Muscle of leg (tissue), 11 donors: Measurements from ENCODE around the gene COX7A1. TPM values are rescaled to one million over a fixed set of nuclear protein-coding genes. Genes with fewer than 3 reads are reported as not detected.

Experiments used
- DNase-seq: peaks from one replicate; pipeline ENCODE4 v3.0.0; 2013
- H3K27ac ChIP-seq: one replicate; pipeline ENCODE4 v1.5.1; 2013; ENCODE audit warnings: mild to moderate bottlenecking, low read length, control low read depth
- H3K27me3 ChIP-seq: one replicate; pipeline ENCODE4 v1.6.1; 2013; ENCODE audit warnings: low read length; ENCODE audit not compliant: control insufficient read depth, insufficient read depth
- H3K36me3 ChIP-seq: one replicate; pipeline ENCODE4 v1.6.1; 2013; ENCODE audit warnings: low read length; ENCODE audit not compliant: control insufficient read depth, insufficient read depth
- H3K4me1 ChIP-seq: one replicate; pipeline ENCODE4 v1.6.1; 2013; ENCODE audit warnings: low read length; ENCODE audit not compliant: control insufficient read depth, insufficient read depth
- H3K4me3 ChIP-seq: one replicate; pipeline ENCODE4 v1.5.1; 2013; ENCODE audit warnings: low read length, control low read depth
- H3K9me3 ChIP-seq: replicated peaks from 2 replicates; pipeline ENCODE4 v1.6.1; 2013; ENCODE audit warnings: low read depth, low read length; ENCODE audit not compliant: control insufficient read depth
- WGBS: methylation state at CpG from one replicate; pipeline ENCODE4 v1.1.5; 2013; ENCODE audit warnings: missing lambda C conversion rate; ENCODE audit not compliant: insufficient coverage; 5-methylcytosine and 5-hydroxymethylcytosine counted together
- polyA plus RNA-seq, 8 donors: library from polyadenylated mRNA; unstranded; fragments of 120-200 nt; gene quantifications; one replicate each; pipeline versions ENCODE4 v1.2.1 to v1.2.3, GENCODE V29; 2013; ENCODE audit warnings: inconsistent platforms in 1 of 8, low replicate concordance in 1 of 8; ENCODE audit not compliant: insufficient read length in 8 of 8, insufficient read depth in 1 of 8
- total RNA-seq: library from RNA; stranded (reverse); fragments of 120-200 nt; gene quantifications from one replicate; pipeline ENCODE4 v1.2.4, GENCODE V29; 2013

COX7A1 gene
- total and polyA plus RNA-seq, 9 donors: 185 to 391 (median 245) TPM

DNA sequence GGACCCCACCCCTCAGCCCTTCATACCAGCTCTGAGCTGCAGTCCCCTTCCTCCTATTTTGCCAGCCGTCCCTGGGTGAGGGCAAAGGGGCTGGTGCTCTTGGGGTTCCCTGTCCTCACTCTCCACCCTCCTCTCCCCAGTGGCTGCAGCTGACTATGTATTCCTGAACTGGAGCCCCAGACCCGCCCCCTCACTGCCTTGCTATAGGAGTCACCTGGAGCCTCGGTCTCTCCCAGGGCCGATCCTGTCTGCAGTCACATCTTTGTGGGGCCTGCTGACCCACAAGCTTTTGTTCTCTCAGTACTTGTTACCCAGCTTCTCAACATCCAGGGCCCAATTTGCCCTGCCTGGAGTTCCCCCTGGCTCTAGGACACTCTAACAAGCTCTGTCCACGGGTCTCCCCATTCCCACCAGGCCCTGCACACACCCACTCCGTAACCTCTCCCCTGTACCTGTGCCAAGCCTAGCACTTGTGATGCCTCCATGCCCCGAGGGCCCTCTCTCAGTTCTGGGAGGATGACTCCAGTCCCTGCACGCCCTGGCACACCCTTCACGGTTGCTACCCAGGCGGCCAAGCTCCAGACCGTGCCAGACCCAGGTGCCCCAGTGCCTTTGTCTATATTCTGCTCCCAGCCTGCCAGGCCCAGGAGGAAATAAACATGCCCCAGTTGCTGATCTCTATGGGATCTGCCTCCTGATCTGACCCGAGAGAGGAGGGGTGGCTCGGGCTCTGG, 2.4 kb downstream of the COX7A1 start:
- H3K4me1 ChIP-seq: peaks cover 27% of the 10 kb centered on the region
- no peak overlapping the region for H3K4me3 ChIP-seq
- H3K27ac ChIP-seq: no peak overlapping the region
- H3K27me3 ChIP-seq: no peaks in the 10 kb centered on the region
- no peaks in the 10 kb centered on the region for H3K9me3 ChIP-seq
- WGBS: 67% methylated on average over 13 of the region's 13 CpGs
- no peak for DNase-seq
- H3K36me3 ChIP-seq: peaks cover 56% of the 10 kb centered on the region

DNA sequence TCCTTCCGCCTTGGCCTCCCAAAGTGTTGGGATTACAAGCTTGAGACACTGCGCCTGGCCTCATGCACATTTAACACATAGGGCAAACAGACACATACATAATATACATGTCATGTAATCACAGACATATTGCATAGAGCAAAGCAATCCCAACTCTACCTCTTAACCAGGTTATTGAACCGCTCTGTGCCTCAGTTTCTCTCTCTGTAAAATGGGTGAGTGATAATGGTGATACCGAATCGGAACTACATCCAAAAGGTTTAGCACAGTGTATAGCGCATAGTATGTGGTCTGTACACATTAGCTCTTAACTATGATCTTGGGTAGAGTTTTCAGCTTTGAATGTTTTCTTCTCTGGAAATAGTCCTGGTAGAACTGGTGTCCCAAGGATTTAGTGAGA, 7.6 kb downstream of the COX7A1 start:
- Histone ChIP-seq H3K4me1 (peaks cover 9% of the 10 kb centered on the region), H3K9me3 (no peaks in the 10 kb centered on the region), H3K36me3 (peaks cover 69% of the 10 kb centered on the region), H3K27me3 (no peaks in the 10 kb centered on the region), H3K4me3 (no peak overlapping the region), H3K27ac (no peak overlapping the region)
- no peak for DNase-seq
- 100% methylated on average over 1 of the region's 6 CpGs for WGBS

GRCh38 chr19:36142496-36142895, 9.8 kb downstream of the COX7A1 start:
- H3K27me3 ChIP-seq: no peaks in the 10 kb centered on the region
- H3K27ac ChIP-seq: no peak overlapping the region
- H3K36me3 ChIP-seq: peaks cover 51% of the 10 kb centered on the region
- 87% methylated on average over 9 of the region's 9 CpGs for WGBS
- no peak for DNase-seq
- H3K4me3 ChIP-seq: no peak overlapping the region
- H3K9me3 ChIP-seq: no peaks in the 10 kb centered on the region
- H3K4me1 ChIP-seq: peaks cover 13% of the 10 kb centered on the region

DNA sequence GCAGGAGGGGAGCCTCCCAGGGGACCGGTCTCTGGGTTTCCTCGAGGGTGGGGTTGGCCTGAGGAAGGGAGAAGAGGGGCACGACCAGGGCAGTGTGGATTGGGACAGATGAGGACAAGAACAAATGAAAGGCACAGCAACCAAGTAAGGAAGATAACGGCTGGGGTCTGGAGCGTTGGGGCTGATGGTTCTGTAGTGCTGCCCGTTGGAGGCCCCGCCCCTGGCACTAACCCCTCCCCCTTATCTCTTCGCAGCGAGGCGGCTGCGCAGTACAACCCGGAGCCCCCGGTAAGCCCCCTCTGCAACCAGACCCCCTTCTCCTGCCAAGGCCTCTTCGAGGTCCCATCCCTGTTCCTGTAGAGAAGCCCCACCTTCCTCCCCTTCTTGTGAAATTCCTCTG, 10.2 kb downstream of the COX7A1 start:
- Histone ChIP-seq H3K27ac (no peak overlapping the region), H3K4me3 (no peak overlapping the region), H3K4me1 (peaks cover 14% of the 10 kb centered on the region), H3K27me3 (no peaks in the 10 kb centered on the region), H3K36me3 (peaks cover 48% of the 10 kb centered on the region), H3K9me3 (no peaks in the 10 kb centered on the region)
- DNase-seq: no peak
- 81% methylated on average over 5 of the region's 14 CpGs for WGBS

GRCh38 chr19:36141039-36141927, 11.0 kb downstream of the COX7A1 start:
- WGBS: 28% methylated on average over 28 of the region's 42 CpGs
- peaks cover 19% of the 10 kb centered on the region for H3K4me1 ChIP-seq
- H3K27ac ChIP-seq: peak overlapping the region; percentile 97
- peaks cover 41% of the 10 kb centered on the region for H3K36me3 ChIP-seq
- no peaks in the 10 kb centered on the region for H3K9me3 ChIP-seq
- H3K27me3 ChIP-seq: no peaks in the 10 kb centered on the region
- peak overlapping the region; percentile 92 for H3K4me3 ChIP-seq
- DNase-seq: peak; percentile 84

- Histone ChIP-seq H3K4me1 (peaks cover 19% of the 10 kb centered on the region), H3K9me3 (no peaks in the 10 kb centered on the region), H3K27me3 (no peaks in the 10 kb centered on the region), H3K36me3 (peaks cover 33% of the 10 kb centered on the region), H3K27ac (peak overlapping the region; percentile 97), H3K4me3 (peak overlapping the region; percentile 92)
- WGBS: 2% methylated on average over 20 of the region's 31 CpGs
- DNase-seq: peak; percentile 85
Measured at GRCh38 chr19:36140304-36141038, 11.8 kb downstream of the COX7A1 start.

DNA sequence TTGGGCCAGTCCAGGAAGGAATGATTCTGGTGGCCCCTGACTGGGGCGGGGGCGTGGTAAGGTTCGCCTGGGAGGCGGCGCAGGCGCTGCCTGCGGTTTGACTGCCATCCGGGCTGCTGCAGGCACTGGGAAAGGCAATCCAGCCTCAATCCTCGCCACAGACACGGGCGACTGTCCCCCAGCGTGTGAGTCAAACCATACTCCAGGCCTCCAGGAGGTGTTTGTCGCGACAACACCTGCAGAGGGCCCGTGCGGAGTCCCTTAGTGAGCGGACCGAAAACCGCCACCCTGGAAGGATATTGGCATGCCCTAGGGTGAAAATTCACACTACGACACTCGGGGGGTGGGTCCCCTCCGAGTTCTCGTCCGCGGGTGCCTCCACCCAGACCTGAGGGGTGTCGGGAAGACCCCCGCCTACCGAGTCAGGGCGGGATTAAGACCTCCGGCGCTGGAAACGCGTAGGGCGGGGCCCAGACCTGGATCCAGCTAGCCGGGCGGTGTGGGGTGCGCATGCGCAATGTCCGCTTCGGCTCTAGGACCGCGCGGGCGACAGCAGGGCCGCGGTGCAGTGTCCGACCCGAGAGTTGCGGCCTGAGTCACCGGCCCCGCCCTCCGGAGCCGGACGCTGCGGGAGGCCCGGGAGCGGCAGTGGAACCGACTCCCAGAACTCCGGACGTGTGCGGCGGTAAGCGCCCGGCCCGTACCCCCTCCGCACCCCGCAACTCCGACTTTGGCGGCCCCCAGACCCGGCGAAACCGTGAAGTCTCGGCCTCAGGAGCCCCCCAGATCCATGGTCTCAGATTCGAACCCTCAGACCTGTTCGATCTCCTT, 12.6 kb downstream of the COX7A1 start, which contains the start of gene CAPNS1:
TSS of gene CAPNS1 (plus strand) at position 594 of the 831 bp plus-strand sequence. CDS start 946 bp downstream, outside the sequence.
- Histone ChIP-seq H3K4me1 (peaks cover 19% of the 10 kb centered on the region), H3K4me3 (peak within 1 kb of the TSS; percentile 92)

DNA sequence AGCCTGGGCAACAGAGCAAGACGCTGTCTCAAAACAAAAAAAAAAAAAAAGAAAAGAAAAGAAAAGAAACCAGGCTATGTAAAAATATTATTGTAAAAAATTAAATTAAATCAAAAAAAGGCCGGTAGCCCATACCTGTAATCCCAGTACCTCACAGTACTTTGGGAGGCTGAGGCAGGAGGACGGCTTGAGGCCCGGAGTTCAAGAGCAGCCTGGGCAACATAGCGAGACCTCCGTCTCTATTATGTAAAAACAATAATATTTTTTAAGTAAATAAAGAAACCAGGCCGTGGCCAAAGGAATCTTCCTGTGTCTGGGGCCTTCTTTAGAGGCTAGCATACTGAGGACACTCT, 13.2 kb downstream of the COX7A1 start:
- WGBS: 9% methylated on average over 1 of the region's 7 CpGs
- peaks cover 19% of the 10 kb centered on the region for H3K4me1 ChIP-seq

More for the DNA sequence above, 12.6 kb downstream of the COX7A1 start, which contains the start of gene CAPNS1:
- Histone ChIP-seq H3K27ac (peak within 1 kb of the TSS; percentile 97), H3K9me3 (no peaks in the 10 kb centered on the region), H3K36me3 (peaks cover 27% of the 10 kb centered on the region), H3K27me3 (no peaks in the 10 kb centered on the region)
- DNase-seq: peak; percentile 99
- WGBS: under 1% methylated on average over 71 of the region's 75 CpGs

GRCh38 chr19:36136964-36137686, 15.1 kb downstream of the COX7A1 start:
- Histone ChIP-seq H3K9me3 (no peaks in the 10 kb centered on the region), H3K4me3 (no peak overlapping the region), H3K27ac (no peak overlapping the region), H3K27me3 (no peaks in the 10 kb centered on the region), H3K36me3 (peaks cover 8% of the 10 kb centered on the region), H3K4me1 (peaks cover 19% of the 10 kb centered on the region)
- 79% methylated on average over 8 of the region's 12 CpGs for WGBS
- DNase-seq: no peak

More for the DNA sequence above, 13.2 kb downstream of the COX7A1 start:
- Histone ChIP-seq H3K27me3 (no peaks in the 10 kb centered on the region), H3K9me3 (no peaks in the 10 kb centered on the region), H3K36me3 (peaks cover 21% of the 10 kb centered on the region), H3K4me3 (peak overlapping the region; percentile 92), H3K27ac (peak overlapping the region; percentile 97)
- no peak for DNase-seq
